Chondrocyte (in vitro differentiated cells): ENCODE data around the gene NELL2. TPM values are rescaled to one million over a fixed set of nuclear protein-coding genes. Genes with fewer than 3 reads are reported as not detected.

ENCODE experiments used
- DNase-seq: peaks from one replicate; pipeline ENCODE4 v3.0.0; 2021; ENCODE audit warnings: mixed read lengths, low spot score
- H3K27ac Mint-ChIP-seq: one replicate; pipeline ENCODE4 v1.8.0; 2021; ENCODE audit warnings: mild to moderate bottlenecking, moderate library complexity, mixed read lengths; ENCODE audit not compliant: unreplicated experiment
- H3K27me3 Mint-ChIP-seq: 2 replicates; pipeline ENCODE4 v1.8.0; 2021; ENCODE audit warnings: low read depth, mixed read lengths
- H3K36me3 Mint-ChIP-seq: 2 replicates; pipeline ENCODE4 v1.8.0; 2021; ENCODE audit warnings: low read depth, mixed read lengths
- H3K4me1 Mint-ChIP-seq: 2 replicates; pipeline ENCODE4 v1.8.0; 2021; ENCODE audit warnings: low read depth, mild to moderate bottlenecking, mixed read lengths
- H3K4me3 Mint-ChIP-seq: one replicate; pipeline ENCODE4 v1.8.0; 2021; ENCODE audit warnings: mild to moderate bottlenecking, moderate library complexity, mixed read lengths; ENCODE audit not compliant: unreplicated experiment
- H3K9me3 Mint-ChIP-seq: 2 replicates; pipeline ENCODE4 v1.8.0; 2021; ENCODE audit warnings: low read depth, mixed read lengths
- total RNA-seq: library from RNA; stranded (reverse); gene quantifications from 3 replicates; pipeline ENCODE4 v1.2.1, GENCODE V29; 2021
- TF ChIP-seq, protein P1 (sequence below): fragments of 200-600 bp; sonication (generic); IDR thresholded peaks from 2 replicates; pipeline ENCODE4 v1.5.0; 2021; ENCODE audit warnings: antibody characterized with exemption, mild to moderate bottlenecking, moderate library complexity

Gene NELL2
- total RNA-seq, 1 donor from 2014 or later: not detected

DNA sequence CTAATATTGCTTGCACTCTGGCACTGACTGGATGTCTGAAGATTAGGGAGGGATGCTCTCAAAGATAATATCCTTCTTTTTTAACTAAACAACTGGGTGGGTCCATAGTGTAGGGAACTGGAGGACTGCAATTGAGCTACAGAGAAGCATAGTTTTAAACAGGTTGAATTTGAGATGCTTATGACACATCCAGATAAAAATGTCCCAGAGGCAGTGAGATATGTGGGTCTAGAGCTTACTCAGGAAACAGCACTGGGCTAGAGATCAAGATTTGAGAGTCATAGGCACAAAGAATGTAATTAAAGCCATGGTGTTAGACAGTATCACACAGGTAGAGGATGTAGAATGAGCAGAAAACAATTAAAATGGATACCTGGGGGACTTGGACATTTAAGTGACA is 198.4 kb downstream of the NELL2 start:
- no peak overlapping the region for H3K4me3 Mint-ChIP-seq
- no peak for DNase-seq
- H3K36me3 Mint-ChIP-seq: no peaks in the 10 kb centered on the region
- TF ChIP-seq, protein P1, sequence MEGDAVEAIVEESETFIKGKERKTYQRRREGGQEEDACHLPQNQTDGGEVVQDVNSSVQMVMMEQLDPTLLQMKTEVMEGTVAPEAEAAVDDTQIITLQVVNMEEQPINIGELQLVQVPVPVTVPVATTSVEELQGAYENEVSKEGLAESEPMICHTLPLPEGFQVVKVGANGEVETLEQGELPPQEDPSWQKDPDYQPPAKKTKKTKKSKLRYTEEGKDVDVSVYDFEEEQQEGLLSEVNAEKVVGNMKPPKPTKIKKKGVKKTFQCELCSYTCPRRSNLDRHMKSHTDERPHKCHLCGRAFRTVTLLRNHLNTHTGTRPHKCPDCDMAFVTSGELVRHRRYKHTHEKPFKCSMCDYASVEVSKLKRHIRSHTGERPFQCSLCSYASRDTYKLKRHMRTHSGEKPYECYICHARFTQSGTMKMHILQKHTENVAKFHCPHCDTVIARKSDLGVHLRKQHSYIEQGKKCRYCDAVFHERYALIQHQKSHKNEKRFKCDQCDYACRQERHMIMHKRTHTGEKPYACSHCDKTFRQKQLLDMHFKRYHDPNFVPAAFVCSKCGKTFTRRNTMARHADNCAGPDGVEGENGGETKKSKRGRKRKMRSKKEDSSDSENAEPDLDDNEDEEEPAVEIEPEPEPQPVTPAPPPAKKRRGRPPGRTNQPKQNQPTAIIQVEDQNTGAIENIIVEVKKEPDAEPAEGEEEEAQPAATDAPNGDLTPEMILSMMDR: no peak
- no peaks in the 10 kb centered on the region for H3K4me1 Mint-ChIP-seq
- H3K27me3 Mint-ChIP-seq: no peaks in the 10 kb centered on the region
- H3K9me3 Mint-ChIP-seq: peaks cover 2% of the 10 kb centered on the region
- H3K27ac Mint-ChIP-seq: no peak overlapping the region

DNA sequence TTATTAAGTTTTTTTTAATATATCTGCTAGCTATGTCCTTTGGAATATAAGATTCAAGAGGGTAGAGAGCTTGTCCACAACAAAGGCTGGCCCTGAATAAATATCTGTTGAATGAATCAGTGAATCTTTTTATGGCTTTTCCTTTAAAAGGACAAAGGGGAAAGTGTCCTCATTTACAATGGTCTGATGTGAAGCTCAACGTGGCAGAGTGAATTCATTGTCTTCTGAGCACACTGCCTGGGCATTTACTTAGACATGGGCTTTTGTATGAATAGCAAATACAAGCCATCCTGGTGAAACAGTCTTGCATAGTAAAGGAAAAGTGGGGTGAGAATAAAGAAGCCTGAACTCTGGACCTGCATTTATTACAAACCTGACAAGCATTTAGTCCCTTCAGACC is 201.2 kb downstream of the NELL2 start:
- no peak for DNase-seq
- H3K36me3 Mint-ChIP-seq: no peaks in the 10 kb centered on the region
- H3K27ac Mint-ChIP-seq: no peak overlapping the region
- no peak overlapping the region for H3K4me3 Mint-ChIP-seq
- H3K27me3 Mint-ChIP-seq: no peaks in the 10 kb centered on the region
- peaks cover 8% of the 10 kb centered on the region for H3K9me3 Mint-ChIP-seq
- TF ChIP-seq, protein P1: no peak
- H3K4me1 Mint-ChIP-seq: no peaks in the 10 kb centered on the region

DNA sequence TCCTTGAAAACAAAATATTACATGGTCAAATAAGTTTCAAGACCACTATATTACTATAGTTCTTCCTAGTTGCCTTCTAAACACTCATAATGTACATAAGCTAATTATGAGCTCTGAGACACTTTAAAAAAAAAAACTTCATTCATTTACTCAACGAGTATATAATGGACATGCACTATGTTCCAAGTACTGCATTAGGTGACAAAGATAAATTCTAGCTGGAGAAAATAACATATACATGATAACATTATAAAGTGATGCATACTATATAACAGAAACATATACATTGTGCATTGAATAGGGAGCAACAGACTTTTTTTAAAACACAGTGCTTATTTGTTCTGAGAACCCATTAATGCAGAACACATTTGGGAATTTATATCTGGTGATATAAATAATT is 202.3 kb downstream of the NELL2 start:
- Mint-ChIP-seq H3K4me3 (no peak overlapping the region), H3K9me3 (peaks cover 17% of the 10 kb centered on the region), H3K27ac (no peak overlapping the region), H3K27me3 (no peaks in the 10 kb centered on the region), H3K36me3 (no peaks in the 10 kb centered on the region), H3K4me1 (no peaks in the 10 kb centered on the region)
- DNase-seq: no peak
- TF ChIP-seq, protein P1: no peak

DNA sequence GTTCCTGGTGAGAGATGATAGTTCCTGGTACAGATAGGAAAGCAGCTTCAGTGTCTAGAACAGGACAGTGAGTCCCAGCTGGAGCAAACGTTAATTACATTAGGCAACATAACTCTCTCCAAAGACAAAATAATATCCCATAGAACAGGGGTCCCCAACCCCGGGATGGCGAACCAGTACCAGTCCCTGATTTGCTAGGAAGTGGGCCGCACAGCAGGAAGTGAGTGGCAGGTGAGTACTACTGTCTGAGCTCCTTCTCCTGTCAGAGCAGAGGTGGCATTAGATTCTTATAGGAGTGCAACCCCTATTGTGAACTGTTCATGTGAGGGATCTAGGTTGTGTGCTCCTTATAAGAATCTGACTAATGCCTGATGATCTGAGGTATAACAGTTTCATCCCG is 204.1 kb downstream of the NELL2 start:
- TF ChIP-seq, protein P1: no peak
- H3K27me3 Mint-ChIP-seq: no peaks in the 10 kb centered on the region
- H3K36me3 Mint-ChIP-seq: no peaks in the 10 kb centered on the region
- H3K9me3 Mint-ChIP-seq: peaks cover 17% of the 10 kb centered on the region
- H3K4me1 Mint-ChIP-seq: no peaks in the 10 kb centered on the region
- no peak overlapping the region for H3K4me3 Mint-ChIP-seq
- H3K27ac Mint-ChIP-seq: no peak overlapping the region
- no peak for DNase-seq

DNA sequence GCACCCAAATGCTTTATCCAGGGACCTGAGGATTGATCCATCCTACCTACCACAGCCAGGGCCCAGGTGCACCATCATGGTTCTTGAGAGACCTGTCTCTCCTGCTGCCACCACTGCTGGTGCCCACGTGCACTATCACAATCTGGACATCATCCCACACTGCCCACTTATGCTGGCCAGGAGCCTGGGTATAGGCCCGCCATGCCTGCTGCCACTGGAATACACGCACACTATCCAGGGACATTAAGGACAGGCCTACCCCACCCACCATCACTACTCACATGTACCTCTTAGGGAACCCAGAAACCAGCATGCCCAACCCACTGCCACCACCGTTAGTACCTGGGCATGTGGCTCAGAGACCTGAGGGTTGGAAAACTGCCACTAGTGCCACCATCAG is 207.7 kb downstream of the NELL2 start:
- H3K9me3 Mint-ChIP-seq: peaks cover 17% of the 10 kb centered on the region
- H3K4me1 Mint-ChIP-seq: no peaks in the 10 kb centered on the region
- H3K27ac Mint-ChIP-seq: no peak overlapping the region
- H3K27me3 Mint-ChIP-seq: no peaks in the 10 kb centered on the region
- DNase-seq: no peak
- H3K4me3 Mint-ChIP-seq: no peak overlapping the region
- TF ChIP-seq, protein P1: no peak
- H3K36me3 Mint-ChIP-seq: no peaks in the 10 kb centered on the region
